Parathyroid adenoma (tissue), 2 donors: ENCODE data around the gene PWP2.
"Not testable (repeated sequence)": the region's sequence is repeated elsewhere in the genome, so short reads cannot be mapped to it uniquely, and the experiment has no call there.

Source experiments
- H2AFZ ChIP-seq: fragments of 300-600 bp; sonication (generic); one replicate; pipeline ENCODE4 v1.7.0; 2017; ENCODE audit warnings: antibody characterized with exemption, mild to moderate bottlenecking
- H3K27ac ChIP-seq: fragments of 300-600 bp; sonication (generic); one replicate; pipeline ENCODE4 v1.7.0; 2017
- H3K27me3 ChIP-seq: fragments of 300-600 bp; sonication (generic); one replicate; pipeline ENCODE4 v1.7.0; 2017; ENCODE audit warnings: low read length; ENCODE audit not compliant: control insufficient read depth, insufficient read depth
- H3K36me3 ChIP-seq: fragments of 300-600 bp; sonication (generic); one replicate; pipeline ENCODE4 v1.7.0; 2017; ENCODE audit warnings: low read length; ENCODE audit not compliant: control insufficient read depth, insufficient read depth
- H3K4me1 ChIP-seq: fragments of 300-600 bp; sonication (generic); one replicate; pipeline ENCODE4 v1.7.0; 2017; ENCODE audit warnings: control low read depth
- H3K4me2 ChIP-seq: fragments of 300-600 bp; sonication (generic); one replicate; pipeline ENCODE4 v1.7.0; 2017; ENCODE audit warnings: low read length
- H3K4me3 ChIP-seq: fragments of 300-600 bp; sonication (generic); one replicate; pipeline ENCODE4 v1.7.0; 2017; ENCODE audit warnings: low read depth, low read length
- H3K79me2 ChIP-seq: fragments of 300-600 bp; sonication (generic); one replicate; pipeline ENCODE4 v1.7.0; 2017; ENCODE audit warnings: control low read depth
- H3K9ac ChIP-seq: fragments of 300-600 bp; sonication (generic); one replicate; pipeline ENCODE4 v1.7.0; 2017; ENCODE audit warnings: mild to moderate bottlenecking
- H3K9me3 ChIP-seq: fragments of 300-600 bp; sonication (generic); one replicate; pipeline ENCODE4 v1.7.0; 2017; ENCODE audit warnings: low read length; ENCODE audit not compliant: control insufficient read depth
- CTCF ChIP-seq: fragments of 300-600 bp; sonication (generic); IDR thresholded peaks from one replicate; pipeline ENCODE4 v1.7.0; 2017; ENCODE audit warnings: antibody characterized with exemption, mild to moderate bottlenecking
- donor health status: primary hyperparathyroidism.

PWP2 gene

GRCh38 chr21:44090325-44090724 is 16.9 kb upstream of the PWP2 start:
- Histone ChIP-seq H3K9me3 (no peaks in the 10 kb centered on the region), H3K4me1 (no peaks in the 10 kb centered on the region), H2AFZ (no peak overlapping the region), H3K79me2 (no peaks in the 10 kb centered on the region), H3K27ac (no peak overlapping the region), H3K36me3 (no peaks in the 10 kb centered on the region), H3K4me2 (no peak overlapping the region), H3K27me3 (no peaks in the 10 kb centered on the region), H3K4me3 (no peak overlapping the region), H3K9ac (no peak overlapping the region)
- TF ChIP-seq CTCF: no peak

DNA sequence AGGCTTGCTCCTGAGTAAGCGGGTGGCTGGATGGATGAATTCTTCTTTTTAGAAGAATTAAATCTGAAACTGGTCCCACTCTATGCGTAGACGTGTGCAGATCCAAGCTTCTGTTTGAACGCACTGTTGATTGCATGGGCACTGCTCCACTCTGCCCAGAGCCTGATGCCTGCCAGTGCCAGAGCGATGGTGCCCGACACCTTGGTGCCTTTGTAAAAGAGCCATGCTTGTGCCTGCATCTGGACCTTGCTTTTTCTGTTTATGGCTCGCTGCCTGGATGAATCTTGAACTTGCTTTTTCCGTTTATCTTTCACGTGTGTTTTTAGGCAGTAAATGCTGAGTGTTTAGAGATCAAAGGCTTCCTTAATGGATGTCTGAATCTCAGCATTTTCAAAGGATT is 15.0 kb upstream of the PWP2 start:
- H3K27me3 ChIP-seq: no peaks in the 10 kb centered on the region
- no peaks in the 10 kb centered on the region for H3K4me1 ChIP-seq
- H3K36me3 ChIP-seq: no peaks in the 10 kb centered on the region
- no peak overlapping the region for H3K4me2 ChIP-seq
- no peaks in the 10 kb centered on the region for H3K79me2 ChIP-seq
- TF ChIP-seq CTCF: no peak
- H3K9ac ChIP-seq: no peak overlapping the region
- H3K4me3 ChIP-seq: no peak overlapping the region
- H3K9me3 ChIP-seq: no peaks in the 10 kb centered on the region
- H2AFZ ChIP-seq: no peak overlapping the region
- no peak overlapping the region for H3K27ac ChIP-seq

GRCh38 chr21:44093761-44094160 is 13.4 kb upstream of the PWP2 start:
- no peak overlapping the region for H3K9ac ChIP-seq

GRCh38 chr21:44094832-44095231 is 12.4 kb upstream of the PWP2 start:
- no peak for TF ChIP-seq CTCF
- Histone ChIP-seq H3K27ac (no peak overlapping the region), H3K9ac (no peak overlapping the region), H3K9me3 (no peaks in the 10 kb centered on the region), H3K4me3 (no peak overlapping the region), H3K4me1 (no peaks in the 10 kb centered on the region), H3K79me2 (no peaks in the 10 kb centered on the region), H3K36me3 (no peaks in the 10 kb centered on the region), H2AFZ (no peak overlapping the region), H3K27me3 (no peaks in the 10 kb centered on the region), H3K4me2 (no peak overlapping the region)

More at GRCh38 chr21:44093761-44094160, 13.4 kb upstream of the PWP2 start:
- Histone ChIP-seq H3K36me3 (no peaks in the 10 kb centered on the region), H3K4me3 (no peak overlapping the region), H3K27ac (no peak overlapping the region), H3K9me3 (no peaks in the 10 kb centered on the region), H3K79me2 (no peaks in the 10 kb centered on the region), H2AFZ (no peak overlapping the region), H3K4me2 (no peak overlapping the region), H3K27me3 (no peaks in the 10 kb centered on the region), H3K4me1 (no peaks in the 10 kb centered on the region)
- TF ChIP-seq CTCF: no peak

DNA sequence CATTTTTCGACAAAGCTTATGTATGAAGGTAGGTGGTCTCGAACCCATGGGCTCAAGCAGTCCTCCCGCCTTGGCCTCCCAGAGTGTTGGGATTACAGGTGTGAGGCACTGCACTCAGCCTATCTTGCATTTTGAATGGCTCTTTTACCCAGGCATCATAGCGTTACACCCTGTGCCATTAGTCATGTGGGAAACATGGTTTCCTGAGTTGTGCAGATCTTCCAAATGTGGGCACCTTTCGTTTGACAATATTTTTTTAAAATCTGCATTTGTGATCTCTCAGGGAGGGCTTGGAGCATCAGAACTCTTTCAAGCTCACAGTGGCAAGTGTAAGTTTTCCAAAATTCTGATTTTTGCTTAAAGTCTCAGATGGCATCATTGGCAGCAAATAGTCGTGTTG is 8.7 kb upstream of the PWP2 start:
- H3K4me3 ChIP-seq, H3K4me1 ChIP-seq, H3K27me3 ChIP-seq, H3K9me3 ChIP-seq, H3K4me2 ChIP-seq, H3K27ac ChIP-seq, H3K9ac ChIP-seq, H3K79me2 ChIP-seq, H2AFZ ChIP-seq, H3K36me3 ChIP-seq: not testable (repeated sequence)

- H3K4me1 ChIP-seq, H2AFZ ChIP-seq, H3K36me3 ChIP-seq, H3K9ac ChIP-seq, H3K27ac ChIP-seq, H3K9me3 ChIP-seq, H3K27me3 ChIP-seq, H3K4me3 ChIP-seq, H3K4me2 ChIP-seq, H3K79me2 ChIP-seq: not testable (repeated sequence)
Measured at GRCh38 chr21:44098964-44099363, 8.2 kb upstream of the PWP2 start.

- not testable (repeated sequence) for H3K4me3 ChIP-seq, H3K9ac ChIP-seq, H3K36me3 ChIP-seq, H2AFZ ChIP-seq, H3K27ac ChIP-seq, H3K4me1 ChIP-seq, H3K9me3 ChIP-seq, H3K27me3 ChIP-seq, H3K79me2 ChIP-seq, H3K4me2 ChIP-seq
Measured at GRCh38 chr21:44107589-44107988, 390 bp downstream of the PWP2 start.

DNA sequence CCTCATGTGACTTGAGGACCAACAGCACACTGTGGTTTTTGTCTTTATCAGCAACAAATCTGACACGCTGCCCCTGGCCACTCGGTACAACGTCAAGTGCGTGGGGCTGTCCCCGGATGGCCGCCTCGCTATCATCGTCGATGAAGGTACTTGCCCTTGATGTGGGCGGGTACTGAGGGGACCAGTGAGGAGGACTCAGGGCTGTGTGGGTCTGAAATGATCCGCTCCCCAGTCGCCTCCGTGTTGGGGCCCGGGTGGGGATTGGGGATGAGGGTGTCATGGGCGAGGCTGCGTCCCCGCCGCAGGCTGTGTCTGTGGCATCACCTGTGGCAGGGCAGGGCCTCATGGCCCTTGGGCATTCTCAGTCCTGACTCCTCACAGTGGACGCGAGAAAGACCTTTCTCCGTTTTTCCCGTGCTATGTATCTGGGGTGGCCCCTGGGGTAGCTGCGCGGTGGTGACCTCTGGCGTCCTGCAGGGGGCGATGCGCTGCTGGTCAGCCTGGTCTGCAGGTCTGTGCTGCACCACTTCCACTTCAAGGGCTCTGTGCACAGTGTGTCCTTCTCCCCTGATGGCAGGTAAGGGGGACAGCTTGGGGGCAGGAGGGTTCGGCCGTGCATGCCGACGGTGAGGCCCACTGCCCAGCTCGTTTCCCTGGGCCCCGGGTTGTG is 6.6 kb downstream of the PWP2 start:
- not testable (repeated sequence) for H3K27ac ChIP-seq, H3K79me2 ChIP-seq, H3K4me2 ChIP-seq, H3K9me3 ChIP-seq, H3K4me1 ChIP-seq, H3K36me3 ChIP-seq, H2AFZ ChIP-seq, H3K4me3 ChIP-seq, H3K9ac ChIP-seq, H3K27me3 ChIP-seq
